GM03348 (cell line): ENCODE measurements around the gene PPP4R1.

Experiments used
- DNase-seq: peaks from one replicate; pipeline ENCODE4 v3.0.0; 2012; ENCODE audit warnings: low spot score

PPP4R1 gene

GRCh38 chr18:9594823-9595596 is 19.3 kb downstream of the PPP4R1 start:
- DNase-seq, result no peak

DNA sequence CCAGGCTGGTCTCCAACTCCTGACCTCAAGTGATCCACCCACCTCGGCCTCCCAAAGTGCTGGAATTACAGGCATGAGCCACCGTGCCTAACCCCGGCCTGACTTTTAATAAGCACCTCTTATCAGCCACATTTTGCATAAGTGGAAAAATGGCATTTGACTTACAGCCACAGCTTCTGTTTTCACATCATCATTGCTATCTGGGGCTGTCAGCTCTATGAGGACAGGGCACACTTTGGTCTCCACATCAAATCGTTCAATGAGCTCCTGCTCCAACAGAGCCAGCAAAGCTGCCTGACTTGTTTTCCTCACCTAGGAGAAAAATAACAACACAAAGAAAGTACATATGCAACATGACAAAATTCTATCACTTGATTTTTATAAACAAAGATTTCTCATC is 26.4 kb downstream of the PPP4R1 start:
- no peak for DNase-seq

- DNase-seq, result no peak
Measured at GRCh38 chr18:9586814-9587213, 27.5 kb downstream of the PPP4R1 start.

GRCh38 chr18:9581667-9582066 is 32.7 kb downstream of the PPP4R1 start:
- no peak for DNase-seq

DNA sequence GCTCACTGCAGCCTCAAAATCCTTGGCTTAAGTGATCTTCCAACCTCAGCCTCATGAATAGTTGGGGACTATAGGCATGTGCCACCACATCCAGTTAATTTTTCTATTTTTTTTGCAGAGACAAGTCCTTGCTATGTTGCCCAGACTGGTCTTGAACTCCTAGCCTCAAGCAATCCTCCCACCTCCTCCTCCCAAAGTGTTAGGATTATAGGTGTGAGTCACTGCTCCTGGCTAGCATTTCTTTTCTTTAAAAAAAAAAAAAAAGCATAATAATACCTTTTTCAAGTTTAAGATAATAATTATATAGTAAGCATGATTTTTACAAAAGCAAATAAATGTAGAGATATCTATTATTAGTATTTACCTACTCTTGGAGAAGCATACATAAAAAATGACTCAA is 36.1 kb downstream of the PPP4R1 start:
- no peak for DNase-seq

GRCh38 chr18:9577361-9577760 is 37.0 kb downstream of the PPP4R1 start:
- DNase-seq, result no peak

DNA sequence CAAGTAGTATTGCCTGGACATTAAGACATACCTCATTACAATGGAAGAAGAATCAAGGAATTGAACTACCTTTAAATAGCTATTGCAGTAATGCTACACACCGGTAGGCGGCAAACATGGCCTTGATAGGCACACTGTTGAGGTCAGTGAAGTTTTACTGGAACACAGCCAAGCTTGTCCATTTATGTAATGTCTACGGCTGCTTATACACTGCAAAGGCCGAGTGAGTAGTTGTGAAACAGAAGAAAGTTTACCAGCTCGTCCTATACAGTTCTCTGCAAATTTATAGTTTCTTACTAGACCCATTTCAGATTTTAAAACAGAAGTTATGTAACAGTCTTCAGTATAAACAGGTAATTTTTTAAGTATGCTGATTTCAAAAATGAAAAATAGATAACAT is 38.8 kb downstream of the PPP4R1 start:
- no peak for DNase-seq

DNA sequence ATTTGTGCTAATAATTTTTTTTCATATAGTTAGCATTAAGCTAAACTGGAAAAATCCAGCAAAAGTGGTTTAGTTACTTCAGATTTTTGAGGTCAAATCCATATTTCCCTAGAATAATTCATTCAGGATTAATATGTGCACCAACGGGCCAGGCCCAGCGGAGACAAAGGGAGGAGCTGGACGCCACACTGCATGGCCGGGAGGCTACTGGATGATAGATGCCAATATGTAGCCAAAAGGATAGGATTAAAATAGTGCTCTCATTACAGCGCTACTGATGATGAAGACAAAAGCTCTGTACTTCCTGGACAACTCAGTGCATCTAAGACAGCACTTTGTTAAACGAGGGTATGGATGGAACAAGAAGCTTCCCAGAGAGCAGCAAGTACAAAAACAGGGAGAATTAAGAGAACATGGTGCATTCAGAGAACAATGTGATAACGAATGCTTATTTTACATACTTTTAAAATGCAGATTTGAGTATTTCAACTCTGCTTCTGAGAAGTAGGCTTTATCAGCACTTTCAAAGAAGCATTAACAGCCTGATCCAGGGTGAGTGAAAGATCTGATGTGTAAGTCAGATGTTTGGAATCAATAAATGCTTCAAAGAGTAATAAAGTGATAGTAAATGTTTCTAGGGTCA is 39.8 kb downstream of the PPP4R1 start:
- DNase-seq, result no peak

GRCh38 chr18:9571546-9571945 is 42.8 kb downstream of the PPP4R1 start:
- DNase-seq, result no peak

GRCh38 chr18:9570255-9570654 is 44.1 kb downstream of the PPP4R1 start:
- DNase-seq, result no peak

DNA sequence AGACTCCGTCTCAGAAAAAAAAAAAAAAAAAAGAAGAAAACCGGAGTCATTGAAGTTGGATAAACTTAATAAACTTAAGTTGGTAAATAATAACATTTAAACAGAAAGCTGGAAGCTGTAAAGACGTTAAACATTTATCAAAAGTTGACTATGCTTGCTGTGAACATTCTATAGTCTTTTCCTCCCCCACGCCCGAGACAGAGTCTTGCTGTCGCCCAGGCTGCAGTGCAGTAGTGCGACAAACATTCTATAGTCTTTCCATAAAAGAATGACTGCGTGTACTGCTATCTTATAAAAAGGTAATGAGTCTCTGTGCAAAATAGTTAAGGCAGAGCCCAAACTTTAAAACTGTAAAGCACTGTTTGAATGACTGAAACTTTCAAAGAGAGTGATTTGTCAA is 45.2 kb downstream of the PPP4R1 start:
- DNase-seq, result no peak

- DNase-seq, result no peak
Measured at GRCh38 chr18:9568186-9568585, 46.2 kb downstream of the PPP4R1 start.

DNA sequence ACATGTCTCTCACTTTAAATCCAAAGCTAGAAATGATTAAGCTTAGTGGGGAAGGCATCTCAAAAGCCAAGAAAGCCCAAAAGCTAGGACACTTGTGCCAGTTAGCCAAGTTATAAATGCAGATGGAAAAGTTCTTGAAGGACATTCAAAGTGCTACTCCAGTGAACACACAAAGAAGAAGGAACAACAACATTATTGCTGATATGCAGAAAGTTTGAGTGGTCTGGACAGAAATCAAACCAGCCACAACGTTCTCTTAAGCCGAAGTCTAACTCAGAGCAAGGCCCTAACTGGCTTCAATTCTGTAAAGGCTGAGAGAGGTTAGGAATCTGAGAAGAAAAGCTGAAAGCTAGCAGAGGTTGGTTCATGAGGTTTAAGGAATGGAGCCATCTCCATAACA is 49.0 kb downstream of the PPP4R1 start:
- DNase-seq, result no peak

DNA sequence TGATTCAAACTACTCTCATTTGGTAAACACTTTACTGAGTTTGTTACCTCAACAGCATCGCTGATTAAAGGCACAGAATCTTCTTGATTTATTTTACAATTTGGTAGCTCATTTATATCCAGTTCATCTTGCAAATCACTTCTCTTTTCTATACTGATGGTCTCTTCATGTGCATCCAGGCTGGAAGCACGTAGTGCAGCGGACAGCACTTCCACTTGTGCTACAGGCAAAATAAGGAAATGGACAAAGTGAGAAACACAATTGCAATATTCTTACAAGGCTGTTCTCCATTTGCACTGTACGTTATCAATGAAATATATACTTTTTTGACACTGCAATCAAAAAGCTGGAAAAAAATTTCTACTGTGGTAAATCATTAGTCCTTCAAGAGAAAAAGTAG is 51.0 kb downstream of the PPP4R1 start:
- no peak for DNase-seq

DNA sequence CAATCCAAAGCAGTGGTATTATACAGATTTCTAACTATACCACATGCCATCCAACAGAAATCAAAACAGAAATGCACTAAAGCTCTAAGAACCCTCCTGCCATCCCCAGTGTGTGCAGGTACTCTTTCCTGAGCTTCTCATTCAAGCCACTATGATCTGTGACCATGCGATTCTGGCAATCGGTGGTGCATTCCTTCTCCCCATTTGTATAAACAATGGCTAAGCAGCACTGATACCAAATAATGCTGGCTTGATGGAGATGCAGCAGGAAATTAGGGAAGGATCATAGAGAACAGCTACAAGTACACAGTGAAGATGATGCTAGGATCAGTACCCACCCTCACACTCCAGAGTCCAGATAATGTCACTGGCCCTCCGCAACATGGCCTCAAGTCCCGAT is 51.8 kb downstream of the PPP4R1 start:
- no peak for DNase-seq

DNA sequence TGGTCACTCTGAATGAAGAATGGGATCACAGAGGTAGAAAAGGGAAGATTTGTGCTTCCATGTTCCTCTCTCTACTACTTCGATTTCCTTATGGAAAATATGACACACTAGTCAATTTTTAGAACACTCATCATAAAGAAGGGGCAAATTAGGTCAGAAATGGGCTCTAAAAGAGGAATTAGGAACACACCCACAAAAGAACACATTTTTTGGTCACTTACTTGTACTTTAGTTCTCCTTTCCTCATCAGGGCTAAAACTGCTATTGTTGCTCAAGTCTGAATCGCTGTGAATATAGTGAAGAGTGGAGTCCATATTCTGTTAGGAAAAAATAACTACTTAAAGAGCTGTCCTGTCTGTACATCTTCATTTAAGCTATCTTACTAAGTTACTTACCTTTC is 52.6 kb downstream of the PPP4R1 start:
- no peak for DNase-seq

DNA sequence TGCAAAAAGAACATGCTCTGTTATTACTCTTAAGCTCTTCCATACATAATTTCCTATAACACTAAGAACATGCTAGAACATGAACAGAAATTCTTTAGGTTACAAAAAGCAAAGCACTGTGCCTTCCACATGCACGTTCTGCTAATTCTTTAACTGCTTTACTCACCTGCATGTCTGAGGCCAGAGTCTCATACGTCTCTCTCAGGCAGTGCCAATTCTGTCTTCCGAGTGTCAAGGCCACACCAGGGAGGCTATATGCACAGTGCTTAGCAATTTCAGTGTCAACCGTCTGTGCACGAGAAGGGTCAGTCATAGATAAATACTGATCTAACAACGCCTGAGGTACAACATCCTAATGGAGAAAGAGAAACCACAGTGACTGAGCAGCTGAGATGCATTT is 55.1 kb downstream of the PPP4R1 start:
- no peak for DNase-seq

DNA sequence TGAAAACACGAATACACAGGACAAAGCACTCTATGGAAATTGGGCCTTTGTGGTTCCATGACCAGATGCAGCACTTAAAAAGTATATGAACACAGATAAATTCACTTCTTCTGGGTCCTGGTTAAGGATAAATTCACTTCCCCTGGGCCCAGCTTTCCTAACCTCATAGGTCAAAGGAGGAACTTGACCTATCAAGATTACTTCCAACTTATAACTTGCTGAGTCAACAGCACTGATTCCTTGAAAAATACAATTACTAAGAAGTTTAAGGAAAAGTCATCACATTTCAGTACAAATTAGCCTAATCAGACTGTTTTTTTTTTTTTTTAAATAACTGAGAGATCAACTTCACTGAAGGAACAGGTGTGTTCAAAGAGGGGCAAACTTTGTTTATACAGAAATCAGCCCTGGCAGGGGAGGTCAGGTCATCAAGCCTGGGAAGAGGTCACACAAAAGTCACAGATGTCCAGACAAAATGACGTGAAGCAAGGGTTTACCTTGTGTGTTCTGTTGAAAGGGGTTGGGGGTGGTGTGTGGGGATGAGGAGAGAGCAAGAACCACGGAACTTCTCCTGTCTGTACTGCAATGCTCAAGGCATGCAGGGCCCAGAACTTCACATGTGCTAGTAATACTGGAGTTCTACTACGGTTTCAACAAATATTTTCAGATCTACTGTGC is 55.8 kb downstream of the PPP4R1 start:
- DNase-seq, result no peak

DNA sequence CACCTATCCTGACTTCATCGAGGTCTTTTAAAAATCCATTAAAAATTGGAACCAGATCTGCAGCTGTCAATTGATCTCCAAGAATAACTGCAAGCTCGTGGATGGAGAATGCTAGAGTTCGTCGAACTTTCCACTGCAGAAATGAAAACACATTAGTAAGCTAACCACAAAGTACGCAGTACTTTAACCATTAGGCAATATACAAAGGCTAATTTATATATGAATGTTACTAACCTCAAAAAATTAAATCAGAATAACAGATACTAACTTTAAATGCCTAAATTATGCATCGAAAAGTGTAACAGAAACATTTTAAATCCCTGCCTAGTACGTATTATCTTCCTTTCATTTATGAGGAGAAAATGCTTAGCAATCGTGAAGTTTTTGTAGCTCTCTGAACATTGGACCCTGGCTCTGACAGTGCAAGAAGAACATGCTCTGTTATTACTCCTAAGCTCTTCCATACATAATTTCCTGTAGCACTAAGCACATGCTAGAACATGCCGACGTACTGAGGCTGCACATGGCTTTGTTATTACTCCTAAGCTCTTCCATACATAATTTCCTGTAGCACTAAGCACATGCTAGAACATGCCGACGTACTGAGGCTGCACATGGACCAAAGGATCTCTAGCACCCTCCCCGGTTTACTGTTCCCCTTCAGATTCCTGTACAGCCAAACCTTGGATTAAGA is 57.0 kb downstream of the PPP4R1 start:
- DNase-seq, result no peak

GRCh38 chr18:9552616-9553015 is 61.7 kb downstream of the PPP4R1 start:
- no peak for DNase-seq

- no peak for DNase-seq
Measured at GRCh38 chr18:9552191-9552590, 62.2 kb downstream of the PPP4R1 start.

GRCh38 chr18:9550429-9550828 is 63.9 kb downstream of the PPP4R1 start:
- no peak for DNase-seq

DNA sequence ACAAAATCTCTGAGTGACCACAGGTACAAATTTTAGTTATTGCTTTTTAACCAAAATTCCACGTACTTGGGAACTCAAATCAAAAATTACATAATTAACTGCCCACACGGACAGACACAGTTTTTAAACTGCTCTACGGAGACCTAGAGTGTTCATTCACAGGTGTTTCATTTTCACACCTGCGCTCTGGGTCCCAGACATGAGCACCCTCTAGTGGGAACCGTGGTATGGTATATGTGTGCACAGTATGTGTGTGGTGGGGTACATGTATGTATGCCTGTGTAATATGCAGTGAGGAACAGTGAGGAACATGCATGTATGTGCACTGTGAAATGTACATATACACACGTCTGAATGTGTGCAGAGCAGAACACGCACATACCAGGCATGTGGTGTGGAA is 65.0 kb downstream of the PPP4R1 start:
- DNase-seq, result no peak
